IMR-90 (cell line): Measurements from ENCODE around the gene TMEM9B. TPM values are rescaled to one million over a fixed set of nuclear protein-coding genes. Genes with fewer than 3 reads are reported as not detected.
A peak's percentile ranks its signal among the peaks of the same experiment; 100 is the strongest.

ENCODE experiments used
- ATAC-seq: fragments of 200-7000 bp; cut with Tn5 transposase; 2 replicates; pipeline ENCODE4 v1.9.1; 2020; ENCODE audit warnings: low read depth, mild to moderate bottlenecking, moderate library complexity
- Bru-seq: library from RNA; stranded (reverse); fragments of 400-500 nt; gene quantifications from one replicate; lab custom pipeline; 2021; lab: Mats Ljungman, UMichigan
- BruChase-seq, 2 experiments: library from RNA; stranded (reverse); fragments of 400-500 nt; gene quantifications; one replicate each; lab custom pipeline; 2021; lab: Mats Ljungman, UMichigan
- BruUV-seq: library from RNA; stranded (reverse); fragments of 400-500 nt; replicated peaks from 2 replicates; lab custom pipeline; 2021; lab: Mats Ljungman, UMichigan
- CTCF ChIA-PET: fragments of 300-600 bp; formaldehyde crosslinking; extraction: SDS; loops from one replicate; lab custom pipeline; 2021; ENCODE audit warnings: antibody characterized with exemption; lab: Yijun Ruan, JAX
- POLR2A ChIA-PET: fragments of 300-600 bp; sonication (Branson Sonifier 250); formaldehyde crosslinking; loops from one replicate; lab custom pipeline; 2022; ENCODE audit warnings: antibody characterized with exemption; ENCODE audit not compliant: unreplicated experiment; lab: Charles Lee
- DNase-seq: peaks from one replicate; pipeline ENCODE4 v3.0.0; 2013
- H2AFZ ChIP-seq: replicated peaks from 2 replicates; pipeline ENCODE3; 2013; ENCODE audit warnings: low read length, mild to moderate bottlenecking; ENCODE audit not compliant: poor library complexity
- H2AK5ac ChIP-seq: 2 replicates; pipeline ENCODE4 v1.6.1; 2013; ENCODE audit warnings: low read depth, low read length, inconsistent platforms
- H2AK9ac ChIP-seq: replicated peaks from 2 replicates; pipeline ENCODE3; 2013; ENCODE audit warnings: mild to moderate bottlenecking, low read depth, low read length, moderate library complexity; ENCODE audit not compliant: poor library complexity
- H2BK120ac ChIP-seq: 2 replicates; pipeline ENCODE4 v1.6.1; 2013; ENCODE audit warnings: low read depth, low read length, inconsistent platforms
- H2BK15ac ChIP-seq: 3 replicates; pipeline ENCODE4 v1.6.1; 2013; ENCODE audit warnings: low read depth, low read length, inconsistent platforms
- H2BK20ac ChIP-seq: 2 replicates; pipeline ENCODE4 v1.6.1; 2013; ENCODE audit warnings: low read depth, mild to moderate bottlenecking, inconsistent platforms, low read length, moderate library complexity
- H2BK5ac ChIP-seq: 2 replicates; pipeline ENCODE4 v1.6.1; 2013; ENCODE audit warnings: mild to moderate bottlenecking, low read depth, low read length, inconsistent platforms; ENCODE audit not compliant: poor library complexity, severe bottlenecking
- H3K14ac ChIP-seq: replicated peaks from 2 replicates; pipeline ENCODE4 v1.6.1; 2013; ENCODE audit warnings: low read depth, low read length, inconsistent platforms
- H3K18ac ChIP-seq: 2 replicates; pipeline ENCODE4 v1.6.1; 2013; ENCODE audit warnings: low read depth, low read length, control low read depth
- H3K23ac ChIP-seq: 2 replicates; pipeline ENCODE4 v1.6.1; 2013; ENCODE audit warnings: low read depth, low read length, inconsistent platforms
- H3K27ac ChIP-seq: 2 replicates; pipeline ENCODE4 v1.5.1; 2013; ENCODE audit warnings: mild to moderate bottlenecking, control low read depth, low read length; ENCODE audit not compliant: insufficient read depth
- H3K27me3 ChIP-seq: 2 replicates; pipeline ENCODE4 v1.6.1; 2013; ENCODE audit warnings: low read length; ENCODE audit not compliant: control insufficient read depth, insufficient read depth
- H3K36me3 ChIP-seq: 2 replicates; pipeline ENCODE4 v1.6.1; 2013; ENCODE audit warnings: low read length, mixed read lengths; ENCODE audit not compliant: control insufficient read depth, insufficient read depth
- H3K4ac ChIP-seq: 2 replicates; pipeline ENCODE4 v1.6.1; 2013; ENCODE audit warnings: low read depth, low read length, inconsistent platforms
- H3K4me1 ChIP-seq: 2 replicates; pipeline ENCODE4 v1.6.1; 2013; ENCODE audit warnings: low read length, mixed read lengths; ENCODE audit not compliant: control insufficient read depth, insufficient read depth
- H3K4me2 ChIP-seq: 2 replicates; pipeline ENCODE4 v1.6.1; 2013; ENCODE audit warnings: low read depth, mild to moderate bottlenecking, control low read depth, low read length, moderate library complexity
- H3K4me3 ChIP-seq: 2 replicates; pipeline ENCODE4 v1.5.1; 2013; ENCODE audit warnings: low read depth, mild to moderate bottlenecking, control low read depth, low read length, moderate library complexity; ENCODE audit not compliant: insufficient read depth
- H3K56ac ChIP-seq: 2 replicates; pipeline ENCODE4 v1.6.1; 2013; ENCODE audit warnings: low read length, inconsistent platforms; ENCODE audit not compliant: insufficient read depth; ENCODE audit errors: extremely low read depth
- H3K79me1 ChIP-seq, 2 experiments: 2 replicates each; pipeline ENCODE4 v1.6.1; 2013; ENCODE audit warnings: low read length in 2 of 2, inconsistent platforms in 1 of 2, low read depth in 1 of 2
- H3K9ac ChIP-seq: 2 replicates; pipeline ENCODE4 v1.6.1; 2013; ENCODE audit warnings: low read depth, low read length, control low read depth
- H3K9me1 ChIP-seq: 2 replicates; pipeline ENCODE4 v1.6.1; 2013; ENCODE audit warnings: low read length, inconsistent platforms; ENCODE audit not compliant: insufficient read depth
- H3K9me3 ChIP-seq: 2 replicates; pipeline ENCODE4 v1.6.1; 2013; ENCODE audit warnings: low read length; ENCODE audit not compliant: control insufficient read depth, insufficient read depth
- H4K20me1 ChIP-seq: 2 replicates; pipeline ENCODE4 v1.6.1; 2013; ENCODE audit warnings: low read length, inconsistent platforms; ENCODE audit not compliant: insufficient read depth
- H4K5ac ChIP-seq: 2 replicates; pipeline ENCODE4 v1.6.1; 2013; ENCODE audit warnings: mild to moderate bottlenecking, low read depth, low read length, control low read depth
- H4K8ac ChIP-seq, 2 experiments: 2 replicates each; pipeline ENCODE4 v1.6.1; 2013; ENCODE audit warnings: low read depth in 2 of 2, low read length in 2 of 2, control low read depth in 1 of 2, inconsistent platforms in 1 of 2
- H4K91ac ChIP-seq: 2 replicates; pipeline ENCODE4 v1.6.1; 2013; ENCODE audit warnings: low read depth, low read length, inconsistent platforms; ENCODE audit not compliant: insufficient read depth
- BHLHE40 ChIP-seq: fragments of 150-350 bp; IDR thresholded peaks from 2 replicates; pipeline ENCODE4 v1.6.1; 2016; ENCODE audit warnings: mild to moderate bottlenecking, low read depth, low read length
- MAFK ChIP-seq: IDR thresholded peaks from 2 replicates; pipeline ENCODE4 v1.6.1; 2012; ENCODE audit warnings: low read depth, low read length, improper control_type of control experiment
- MAZ ChIP-seq: IDR thresholded peaks from 2 replicates; pipeline ENCODE4 v1.6.1; 2012; ENCODE audit warnings: low read depth, mild to moderate bottlenecking, low read length, improper control_type of control experiment, moderate library complexity, borderline replicate concordance
- MXI1 ChIP-seq: IDR thresholded peaks from 2 replicates; pipeline ENCODE4 v1.6.1; 2012; ENCODE audit warnings: low read depth, mild to moderate bottlenecking, low read length, moderate library complexity, borderline replicate concordance
- POLR2A ChIP-seq: IDR thresholded peaks from 2 replicates; pipeline ENCODE4 v1.6.1; 2012; ENCODE audit warnings: mild to moderate bottlenecking, low read depth, low read length
- SMC3 ChIP-seq: fragments of 150-350 bp; IDR thresholded peaks from 2 replicates; pipeline ENCODE4 v1.6.1; 2016; ENCODE audit warnings: low read depth, mild to moderate bottlenecking, antibody characterized with exemption, low read length, moderate library complexity
- USF2 ChIP-seq: fragments of 150-350 bp; IDR thresholded peaks from 2 replicates; pipeline ENCODE4 v1.6.1; 2017; ENCODE audit warnings: mild to moderate bottlenecking, antibody characterized with exemption, low read length, low read depth
- WGBS, 2 experiments: methylation state at CpG; one replicate each; pipeline versions ENCODE4 v1.1.5 to v1.1.7; 2013; ENCODE audit warnings: missing lambda C conversion rate in 2 of 2; ENCODE audit not compliant: insufficient read length in 1 of 2; ENCODE audit errors: extremely low coverage in 2 of 2; 5-methylcytosine and 5-hydroxymethylcytosine counted together
- dilution Hi-C: fragments of 300-500 bp; cut with HindIII; formaldehyde crosslinking; loops from one replicate; pipeline ENCODE4 v1.14.3; 2018; ENCODE audit warnings: low sequenced_read_pairs; ENCODE audit not compliant: unreplicated experiment
- in situ Hi-C: fragments of 300-500 bp; cut with MboI; formaldehyde crosslinking; loops from 3 replicates; pipeline ENCODE4 v1.14.3; 2019; ENCODE audit warnings: low sequenced_read_pairs, inconsistent platforms, mixed read lengths
- intact Hi-C: fragments of 100-400 bp; cut with micrococcal nuclease; formaldehyde crosslinking; loops from 2 replicates; pipeline ENCODE4 v1.10.0; 2022
- long read RNA-seq: library from polyadenylated mRNA; unstranded; transcript quantifications from one replicate; pipeline ENCODE4 v2.0.0, GENCODE V29; 2021; ENCODE audit not compliant: unreplicated experiment
- polyA plus RNA-seq, 3 experiments: library from polyadenylated mRNA; depleted of rRNA; stranded (reverse); fragments of >200 nt; gene quantifications; 2 replicates each; pipeline ENCODE4 v1.2.3, GENCODE V29; 2012; ENCODE audit warnings: low replicate concordance in 1 of 3
- total RNA-seq: library from RNA; depleted of rRNA; stranded (reverse); fragments of >200 nt; gene quantifications from 2 replicates; pipeline ENCODE4 v1.2.3, GENCODE V29; 2012; rRNA removed

The TMEM9B gene
- 25.6 and 40.0 TPM in 2 replicates for total RNA-seq
- polyA plus RNA-seq (2012; rRNA removed): 20.3 and 24.6 TPM in 2 replicates
- 9.2 and 10.0 TPM in 2 replicates for polyA plus RNA-seq (2012; cell fraction: cytosol; rRNA removed)
- polyA plus RNA-seq (2012; cell fraction: nucleus; rRNA removed; ENCODE audit: low replicate concordance): 2.2 and 8.8 TPM in 2 replicates
- percentile 69 among the genes with signal in this experiment for Bru-seq, nascent RNA
- BruChase-seq, experiment 1, labeled RNA remaining after a 6-hour chase: percentile 74 among the genes with signal in this experiment
- percentile 61 among the genes with signal in this experiment for BruChase-seq, experiment 2, labeled RNA remaining after a 2-hour chase
- long read RNA-seq, transcript TMEM9B-205 (5 exons, 2,083 nt): major isoform, 132 of 149 reads
- long read RNA-seq, transcript TMEM9B-202 (5 exons, 1,433 nt): minor isoform, 5 of 149 reads
- long read RNA-seq, partial matches to known transcripts: 1 of 149 reads
- long read RNA-seq, other reads (novel, unspliced or antisense): 7 of 149 reads

DNA sequence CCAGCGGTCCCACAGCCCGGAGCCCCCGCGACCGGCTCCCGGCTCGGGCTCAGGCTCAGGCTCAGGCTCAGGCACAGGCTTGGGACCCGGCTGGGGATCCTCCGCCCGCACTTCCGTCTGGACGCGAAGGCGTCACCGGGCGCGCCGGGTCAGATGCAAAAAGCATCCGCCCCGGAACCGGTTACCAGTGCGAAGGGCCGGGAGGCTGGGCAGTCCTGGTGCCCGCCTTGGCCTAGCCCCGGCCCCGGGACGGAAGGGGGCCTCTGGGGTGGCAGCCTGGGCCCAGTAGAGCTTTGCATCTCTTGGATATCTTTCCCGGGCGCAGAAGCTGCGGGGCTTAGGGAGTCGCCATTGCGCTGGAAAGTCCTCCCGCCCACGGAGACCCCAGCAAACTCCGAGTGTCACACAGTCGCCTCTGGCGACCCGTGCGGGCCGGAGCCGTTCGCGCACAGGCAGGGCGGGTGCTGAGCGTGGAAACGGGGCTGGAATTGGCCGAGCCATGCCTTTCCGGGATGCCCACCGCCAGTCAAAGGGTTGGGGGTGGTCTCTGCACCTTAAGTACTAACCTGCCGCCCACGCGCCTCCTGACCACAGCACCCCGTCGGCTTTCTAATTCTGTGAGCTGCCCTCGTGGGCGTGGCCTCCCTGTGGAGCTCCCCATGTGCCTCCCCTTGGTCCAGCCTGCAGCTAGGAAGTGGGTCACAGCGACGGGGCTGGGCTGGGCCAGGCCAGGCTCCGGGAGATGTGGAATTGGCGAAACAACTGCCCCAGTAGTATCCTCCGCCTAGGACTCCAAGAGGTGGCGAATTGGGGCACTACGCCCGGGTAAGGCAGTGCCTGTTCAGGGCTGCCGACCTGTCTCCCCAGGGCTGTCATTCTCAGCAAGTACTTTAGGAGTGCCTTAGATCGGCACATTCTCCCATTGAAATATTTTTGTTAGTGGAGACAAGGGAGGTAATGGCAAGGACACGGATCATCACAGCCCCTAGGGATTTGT lies at the start of gene TMEM9B:
Gene TMEM9B, minus strand, starts transcription at position 119 of the 997 bp plus-strand sequence. CDS start 129 bp downstream, outside the sequence.
- intact Hi-C loops (loop anchor here (1.0 to 5.0 kb wide), 2 partner anchors 92 to 173 kb away; no protein-coding TSS in a partner anchor), dilution Hi-C loops (no loop called here), in situ Hi-C loops (loop anchor here (25.0 kb wide), 1 partner anchor 727 kb away; no protein-coding TSS in a partner anchor)
- Histone ChIP-seq H3K4ac (peak within 1 kb of the TSS; percentile 92), H3K4me2 (peak within 1 kb of the TSS; percentile 99), H2BK20ac (no peak within 1 kb of the TSS), H3K18ac (peak within 1 kb of the TSS; percentile 26; the same call in 1 of the 2 replicates), H4K8ac (peak within 1 kb of the TSS; percentile 93 to 99), H3K56ac (peak within 1 kb of the TSS; percentile 69), H2BK15ac (peak within 1 kb of the TSS; percentile 9; the same call in 1 of the 3 replicates), H4K20me1 (no peaks in the 10 kb centered on the region), H2AK9ac (peak within 1 kb of the TSS; percentile 98), H3K9me3 (no peaks in the 10 kb centered on the region), H3K27me3 (no peaks in the 10 kb centered on the region), H3K9ac (peak within 1 kb of the TSS; percentile 82), H2AFZ (peak within 1 kb of the TSS; percentile 98), H2BK120ac (peak within 1 kb of the TSS; percentile 36; the same call in 1 of the 2 replicates), H3K36me3 (no peaks in the 10 kb centered on the region), H4K91ac (peak within 1 kb of the TSS; percentile 88), H3K4me3 (peak within 1 kb of the TSS; percentile 63), H3K9me1 (0 out of 2 replicates have a peak, but pooled peaks cover 4% of the 10 kb centered on the region), H3K4me1 (peaks cover 6% of the 10 kb centered on the region), H3K79me1 (peaks cover 18 to 46% of the 10 kb centered on the region in 2 experiments), H3K14ac (peak within 1 kb of the TSS; percentile 93), H3K27ac (peak within 1 kb of the TSS; percentile 85), H2AK5ac (peak within 1 kb of the TSS; percentile 60), H3K23ac (peak within 1 kb of the TSS; percentile 81), H4K5ac (peak within 1 kb of the TSS; percentile 89), H2BK5ac (peak within 1 kb of the TSS; percentile 61)
- 0% methylated on average over 50 of the region's 67 CpGs; no CpG with 5 or more reads in 1 of the 2 experiments for WGBS, 2 experiments
- BruUV-seq: no TSS peak
- ChIA-PET POLR2A (interaction anchor here (0.6 kb wide), 1 partner anchor 256 kb away, joined by 3 read pairs; no protein-coding TSS in a partner anchor), CTCF (interaction anchor here (0.6 to 1.8 kb wide), 3 partner anchors 61 to 173 kb away, joined by 3 to 5 read pairs (median 3); no protein-coding TSS in a partner anchor)
- peak; percentile 31; the same call in 1 of the 2 replicates for TF ChIP-seq MAZ
- no peak for TF ChIP-seq MAFK
- TF ChIP-seq MXI1: peak; percentile 90; the same call in 1 of the 2 replicates
- TF ChIP-seq SMC3: no peak
- no peak for TF ChIP-seq BHLHE40
- peak; percentile 65 for TF ChIP-seq USF2
- TF ChIP-seq POLR2A: peak; percentile 72
- DNase-seq: peak; percentile 79
- ATAC-seq: peak; percentile 91
